ENCODE results near the gene EQTN.

Gene EQTN

DNA sequence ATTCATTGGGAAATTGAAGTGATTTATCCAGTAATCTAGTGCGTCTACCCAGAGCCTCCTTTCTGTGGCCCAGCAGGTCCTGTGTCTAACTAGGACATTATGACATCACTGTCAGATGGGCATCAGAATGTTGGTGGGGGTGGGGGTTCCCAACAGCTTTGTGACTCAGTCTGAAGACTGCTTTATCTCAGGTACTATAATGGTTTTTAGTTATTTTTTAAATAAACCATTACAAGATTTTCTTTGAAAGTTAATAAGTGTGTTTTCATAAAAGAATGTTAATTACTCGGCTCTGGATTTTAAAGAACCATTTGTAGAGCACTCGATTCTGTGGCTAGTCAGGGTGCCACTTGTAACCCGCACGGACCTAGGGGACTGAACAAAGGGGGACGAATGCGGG, at the start of gene EQTN:
Gene EQTN, minus strand, starts transcription at position 101 of the 400 bp plus-strand sequence. Its CDS starts 95 bp downstream, at position 6.
- DNase-seq, result no peak

DNA sequence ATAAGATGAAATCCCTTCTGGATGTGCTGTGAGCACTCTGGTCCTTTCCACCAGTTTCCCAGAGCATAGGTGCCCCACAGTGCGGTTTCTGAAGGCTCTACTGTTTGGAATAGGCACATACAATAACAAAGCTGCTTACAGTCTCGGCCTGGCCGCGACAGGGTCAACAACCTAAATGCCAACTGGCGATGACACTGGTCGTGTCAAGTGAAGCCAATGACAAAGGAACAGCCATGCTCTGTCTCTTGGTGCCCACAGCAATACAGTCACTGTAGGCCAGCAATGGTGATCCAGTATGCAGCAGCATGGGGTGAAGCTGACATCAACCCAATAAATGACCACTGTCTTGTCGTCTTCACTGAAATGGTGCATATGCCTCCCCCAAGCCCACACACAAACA, 47.8 kb upstream of the EQTN start:
- no peak for DNase-seq

DNA sequence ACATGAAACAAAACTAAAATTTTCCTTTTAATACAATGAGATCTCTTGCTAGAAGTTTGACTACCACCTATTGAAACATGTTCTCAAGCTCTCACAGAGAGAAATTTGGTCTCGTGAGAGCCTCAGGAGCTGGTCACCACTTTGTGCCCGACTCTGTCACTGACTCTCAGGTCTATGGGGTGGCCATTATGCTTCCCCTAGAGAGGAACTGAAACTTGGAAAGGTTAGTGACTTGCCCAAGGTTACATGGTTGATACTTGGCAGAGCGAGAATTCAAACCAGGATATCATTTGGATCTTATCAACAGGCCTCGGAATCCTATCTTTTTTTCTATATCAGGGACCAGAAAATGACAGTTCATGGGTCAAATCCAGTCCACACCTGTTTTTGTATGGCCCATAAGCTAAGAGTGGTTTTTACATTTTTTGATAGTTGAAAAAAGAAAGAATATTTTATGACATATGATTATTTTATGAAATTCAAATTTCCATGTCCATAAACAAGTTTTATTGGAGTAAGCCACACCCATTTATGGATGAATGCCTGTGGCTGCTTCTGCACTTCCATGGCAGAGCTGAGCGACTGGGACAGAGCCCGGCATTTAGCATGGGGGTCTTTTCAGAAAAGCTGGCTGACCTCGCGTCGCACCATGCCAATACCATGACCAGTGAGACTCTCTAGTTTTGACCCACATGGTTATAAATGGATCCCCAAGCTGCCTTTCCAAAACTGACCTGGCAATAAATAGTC, 44.8 kb upstream of the EQTN start:
- no peak for DNase-seq

DNA sequence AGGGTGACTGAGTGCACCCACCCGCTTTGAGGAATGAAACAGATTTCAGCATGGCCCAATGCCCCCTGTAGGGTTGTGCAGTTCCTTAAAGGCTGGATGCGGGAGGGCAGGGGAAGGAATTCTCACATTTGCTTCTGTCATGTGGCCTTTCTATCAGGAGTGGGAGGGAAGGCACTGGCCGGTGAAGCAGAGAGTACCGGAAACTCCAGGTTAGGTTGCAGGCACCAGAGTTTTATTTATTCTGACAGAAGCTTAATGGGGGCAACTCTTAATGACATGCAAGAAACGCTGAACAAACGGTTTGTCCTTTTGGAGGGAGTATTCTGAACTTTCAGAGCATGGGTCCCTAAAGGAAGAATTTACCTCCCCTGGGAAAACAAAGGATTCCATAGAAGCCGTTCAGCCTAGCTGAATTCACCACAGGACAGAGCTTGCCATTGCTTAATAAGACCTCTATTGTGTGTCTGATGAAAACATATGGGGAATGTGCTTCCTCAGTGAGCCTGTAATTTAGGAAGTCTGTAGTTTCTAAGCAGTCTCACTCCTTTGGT, 44.1 kb upstream of the EQTN start:
- no peak for DNase-seq

DNA sequence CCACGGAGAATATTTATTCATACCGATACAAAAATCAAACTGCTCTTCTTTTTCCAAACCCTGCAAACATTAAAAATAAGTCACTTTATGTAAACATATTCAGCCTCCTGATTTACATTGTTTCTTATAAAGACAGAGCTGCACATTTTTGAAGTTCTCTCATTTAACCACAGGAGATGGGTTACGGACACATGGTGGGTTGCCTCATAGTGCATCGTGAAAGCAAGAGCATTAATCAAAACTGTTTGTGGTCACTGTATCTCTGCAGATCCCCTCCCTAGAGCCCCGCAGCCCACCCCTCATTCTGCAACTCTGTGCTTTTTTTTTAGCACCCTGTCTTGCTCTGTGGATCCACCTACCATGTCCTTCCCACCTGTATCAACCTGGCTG, 43.3 kb upstream of the EQTN start:
- DNase-seq, result no peak

DNA sequence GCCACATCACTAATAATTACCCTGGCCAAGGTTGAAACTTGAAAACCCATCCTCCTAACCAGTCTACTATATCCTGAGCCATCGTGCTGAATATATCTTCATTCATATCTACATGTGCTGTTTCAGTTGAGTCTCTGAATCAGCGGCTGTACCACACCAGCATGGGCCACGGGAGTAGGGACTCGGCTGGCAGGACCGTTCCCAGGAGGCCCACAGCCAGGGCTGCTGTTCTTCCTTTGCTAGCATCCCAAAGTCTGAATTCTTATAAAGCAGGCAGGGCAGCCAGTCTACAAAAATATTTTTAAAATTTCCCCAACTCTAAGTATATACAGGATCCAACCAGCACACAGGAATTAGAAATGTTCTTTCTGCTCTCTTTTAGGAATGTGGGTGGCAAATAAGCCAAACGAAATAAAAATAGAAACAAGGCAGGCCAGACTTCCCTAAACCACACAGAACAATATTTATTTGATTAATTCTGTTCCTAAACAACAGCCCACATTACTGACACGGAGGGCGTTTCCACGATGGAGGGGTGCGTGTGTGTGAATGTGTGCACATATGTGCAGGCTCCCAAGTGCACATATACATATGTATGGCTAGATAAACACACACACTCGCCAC, 42.8 kb upstream of the EQTN start:
- DNase-seq, result no peak

DNA sequence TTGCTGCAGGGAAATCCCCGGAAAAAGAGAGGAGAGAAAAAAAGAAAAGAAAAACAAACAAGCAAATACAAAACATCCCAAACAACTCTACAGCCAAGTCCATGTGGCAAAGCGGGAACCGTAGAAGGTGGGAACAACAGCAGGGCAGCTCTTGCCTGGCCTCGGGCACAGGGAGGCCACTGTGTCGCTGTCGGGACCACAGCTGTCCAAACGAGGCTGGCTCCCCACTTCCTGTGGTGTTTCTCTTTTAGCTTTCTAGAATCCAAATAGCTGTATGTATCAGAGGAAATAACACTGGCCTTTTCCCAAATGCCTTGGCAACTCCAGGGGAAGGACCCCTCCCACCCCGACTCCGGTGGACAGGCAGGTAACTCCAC, 41.6 kb upstream of the EQTN start:
- no peak for DNase-seq

DNA sequence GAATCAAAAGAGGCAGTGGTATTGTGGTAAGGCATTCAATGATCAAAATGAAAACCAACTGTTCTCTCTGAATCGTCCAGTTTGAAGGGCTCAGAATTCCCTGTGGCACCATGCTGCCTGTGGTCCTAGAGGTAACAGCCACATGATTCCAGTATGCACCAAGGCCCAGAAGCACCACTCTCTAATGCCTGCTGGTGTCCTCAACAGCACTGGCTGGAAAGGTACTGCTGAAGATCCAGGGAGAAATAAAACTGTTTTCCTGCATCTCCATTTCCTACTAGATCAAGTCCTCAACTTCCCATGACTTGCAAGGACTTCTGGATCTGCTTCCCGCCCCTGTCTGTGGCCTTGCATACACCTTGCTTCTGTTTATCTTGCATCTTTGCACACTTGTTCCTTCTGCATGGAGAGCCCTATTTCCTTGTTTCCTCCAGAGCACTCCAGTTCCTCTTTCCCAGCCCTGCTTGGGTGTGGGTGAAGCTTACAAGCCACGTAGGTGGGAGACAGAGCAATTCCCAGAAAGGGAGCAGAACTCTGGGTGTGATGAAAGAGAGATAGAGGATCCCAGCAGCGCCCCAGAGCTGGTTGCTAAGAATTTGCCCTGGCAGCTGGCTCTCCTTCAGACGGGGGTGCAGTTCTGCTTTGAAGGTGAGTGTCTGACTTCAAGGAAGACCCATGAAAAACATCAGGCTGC, 41.0 kb upstream of the EQTN start:
- DNase-seq, result no peak

DNA sequence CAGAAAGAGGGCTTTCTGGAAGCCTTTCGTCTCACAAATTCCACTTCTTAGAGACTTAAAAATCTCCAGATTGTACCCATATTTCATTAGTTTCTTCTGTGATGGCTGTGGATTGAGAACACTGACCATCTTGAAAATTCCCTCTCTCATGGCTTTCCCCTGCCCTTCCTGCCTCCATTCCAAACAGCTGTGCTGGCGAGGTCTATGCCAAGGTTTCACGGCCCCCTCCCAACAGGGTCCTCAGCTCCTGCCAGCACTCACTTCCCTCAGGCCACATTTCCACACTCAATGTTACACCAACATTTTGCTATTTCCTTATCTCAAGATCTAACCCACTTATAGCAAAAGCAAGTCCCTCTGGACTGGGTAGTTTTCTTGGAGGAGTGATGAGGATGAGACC, 40.3 kb upstream of the EQTN start:
- DNase-seq, result no peak

DNA sequence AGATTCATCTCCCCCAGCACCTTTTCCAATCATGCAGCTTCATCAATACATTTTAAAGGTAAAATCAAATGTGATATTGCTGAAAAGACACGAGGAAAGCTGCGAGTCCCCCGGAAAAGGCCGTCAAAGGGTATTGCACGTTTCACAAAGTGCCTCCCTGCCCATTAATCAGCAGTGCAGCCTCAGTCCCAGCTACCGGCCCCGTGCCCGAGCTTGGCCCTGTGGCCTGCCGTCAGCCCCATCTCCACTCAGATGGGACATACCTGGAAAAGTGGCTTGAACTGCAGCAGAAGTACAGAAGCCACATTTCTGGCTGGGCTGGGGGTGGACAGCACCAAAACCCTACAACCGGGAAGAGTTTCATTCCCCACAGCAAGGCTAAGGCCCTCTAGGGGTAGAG, 39.9 kb upstream of the EQTN start:
- no peak for DNase-seq

DNA sequence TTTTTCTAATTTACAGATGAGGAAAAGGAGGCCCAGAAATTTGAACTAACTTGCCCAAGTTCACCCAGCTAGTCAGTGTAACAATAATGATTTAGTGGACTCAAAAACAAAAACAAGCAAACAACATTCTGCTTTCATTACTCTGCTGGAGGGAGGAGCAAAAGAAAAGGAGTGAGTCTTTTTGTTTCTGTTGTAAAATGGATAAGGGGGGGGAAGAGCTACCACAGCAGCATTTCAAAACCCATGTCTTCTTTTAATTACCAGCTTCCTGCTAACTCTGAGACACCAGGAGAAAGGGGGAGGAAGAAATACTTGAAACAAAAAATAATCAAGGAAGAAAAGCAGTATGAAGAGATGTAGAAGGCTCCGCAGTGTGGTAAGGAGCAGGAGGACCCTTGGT, 39.2 kb upstream of the EQTN start:
- DNase-seq, result no peak

DNA sequence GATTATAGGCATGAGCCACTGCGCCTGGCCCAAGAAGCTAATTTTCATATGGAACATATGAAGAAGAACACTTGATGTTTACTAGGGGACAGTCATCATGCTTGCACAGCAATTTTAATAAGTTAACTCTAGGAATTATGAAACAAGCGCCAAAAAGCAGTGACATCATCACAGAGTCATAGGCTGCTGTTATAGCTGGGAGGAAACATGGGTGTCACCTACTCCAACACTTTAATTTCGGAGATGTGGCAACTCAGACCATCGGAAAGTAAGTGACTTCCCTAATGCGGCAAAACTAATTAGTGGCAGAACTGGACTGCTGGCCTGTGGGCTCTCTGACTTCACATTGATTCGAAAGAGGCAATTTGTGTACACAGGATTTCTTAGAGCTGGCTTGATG, 38.1 kb upstream of the EQTN start:
- no peak for DNase-seq

DNA sequence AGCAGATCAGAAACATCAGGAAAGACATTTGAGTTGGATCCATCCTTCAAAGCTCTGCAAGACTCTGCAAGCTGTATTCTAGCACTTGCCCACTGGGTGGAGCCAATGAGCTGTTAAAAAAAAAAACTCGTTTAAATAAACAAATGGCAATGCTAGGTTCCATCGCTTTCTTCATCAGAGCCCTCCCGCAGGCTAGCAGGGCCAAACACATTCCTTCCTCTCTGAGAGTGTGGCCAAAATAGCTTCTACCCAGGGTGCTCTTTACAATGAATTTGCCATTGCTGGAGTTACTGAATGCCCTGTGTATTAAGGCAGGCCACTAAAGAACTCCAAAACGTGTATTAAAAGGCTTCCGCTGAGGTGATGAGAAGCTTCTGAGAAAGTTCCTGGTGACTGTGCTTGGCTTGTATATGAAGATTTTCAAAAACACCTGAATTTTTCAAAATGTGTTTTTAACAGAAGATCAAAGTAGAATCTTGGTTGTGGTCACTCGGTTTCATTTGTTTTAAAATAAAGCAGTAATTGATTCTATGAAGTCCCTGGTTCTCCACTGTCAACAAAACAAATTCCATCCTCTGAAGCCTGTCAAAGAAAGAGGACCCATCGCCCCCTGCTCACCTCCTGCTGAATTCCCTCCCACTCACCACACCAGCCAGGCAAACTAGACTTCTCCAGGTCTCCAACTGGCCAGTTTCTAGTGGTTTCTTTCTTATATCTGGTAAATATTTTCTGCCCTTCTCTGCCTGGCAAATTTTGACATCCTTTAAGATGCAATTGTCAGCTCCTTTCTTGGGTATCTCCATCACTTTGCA, 36.5 kb upstream of the EQTN start:
- DNase-seq, result peak; percentile 74

DNA sequence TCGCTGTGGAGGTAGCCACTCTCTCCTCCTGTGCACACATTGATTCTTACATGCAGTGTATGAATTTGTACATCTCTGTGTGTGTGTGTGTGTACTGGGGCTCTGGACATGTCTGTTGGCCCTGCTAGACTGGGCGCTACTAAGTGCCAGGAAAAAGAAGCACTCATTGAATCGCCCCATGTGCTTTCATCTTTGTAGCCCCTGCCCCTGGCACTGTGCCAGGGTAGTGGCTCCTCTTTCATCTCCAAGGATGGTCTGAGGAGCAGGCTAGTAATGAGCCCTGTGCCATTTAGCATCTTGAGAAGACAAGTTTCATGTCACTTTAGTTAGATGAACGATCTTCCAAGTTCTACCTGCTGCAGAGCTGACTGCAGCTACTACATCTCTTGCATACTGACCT, 34.4 kb upstream of the EQTN start:
- DNase-seq, result no peak

DNA sequence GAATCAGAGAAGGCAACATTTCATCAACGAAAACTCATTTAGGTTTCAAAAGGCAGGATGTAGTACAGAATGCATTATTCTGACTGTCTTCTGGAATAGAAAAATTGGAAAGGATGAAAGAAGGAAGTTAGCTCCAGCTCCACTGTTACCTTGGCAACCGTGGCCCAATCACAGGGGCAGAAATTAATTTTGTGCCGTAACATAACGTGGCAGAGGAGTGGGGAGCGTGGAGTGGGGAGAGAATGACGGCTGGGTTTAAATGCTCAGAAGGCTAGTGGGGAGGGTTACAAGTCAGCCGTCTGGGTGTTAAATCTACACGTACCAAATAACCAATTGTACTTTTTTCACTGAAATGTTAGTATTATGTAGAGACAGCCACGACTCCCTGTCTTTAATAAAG, 32.3 kb upstream of the EQTN start:
- no peak for DNase-seq

DNA sequence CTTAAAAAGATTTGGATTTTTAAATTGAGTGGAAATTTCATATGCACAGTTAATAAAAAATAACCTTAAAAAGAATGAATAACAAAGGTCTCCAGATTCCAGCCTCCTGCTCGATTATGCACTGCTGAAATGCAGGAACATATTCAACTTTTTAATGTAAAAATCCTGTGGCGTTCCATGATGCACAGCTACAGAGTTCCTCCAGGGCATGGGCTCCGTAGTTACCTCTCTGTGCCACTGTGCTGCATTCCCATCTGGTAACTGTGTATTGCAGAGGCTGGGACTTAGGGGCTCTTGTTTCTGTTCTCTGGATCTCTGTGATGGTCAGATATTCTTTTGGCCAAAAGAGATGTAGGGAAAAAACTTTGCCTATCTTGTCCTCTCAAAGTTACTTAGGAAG, 31.5 kb upstream of the EQTN start:
- DNase-seq, result no peak

DNA sequence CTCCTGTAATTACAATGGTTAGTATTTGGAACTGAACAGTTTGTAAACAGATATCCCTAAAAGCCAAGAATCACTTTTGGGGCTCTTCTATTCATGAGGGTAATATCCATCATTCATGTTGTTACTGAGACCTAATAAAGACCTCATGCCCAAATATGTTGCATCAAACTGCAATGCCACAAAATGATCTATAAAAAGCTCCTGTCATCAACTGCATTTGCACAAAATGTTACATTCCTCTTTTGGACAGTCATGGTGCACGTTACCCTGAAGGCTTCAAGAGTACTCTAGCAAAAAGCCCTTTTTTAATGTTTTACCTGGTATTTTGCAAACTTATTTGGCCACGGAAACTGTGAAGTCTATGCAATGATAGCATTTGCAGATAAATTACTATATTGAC, 14.2 kb upstream of the EQTN start:
- no peak for DNase-seq

DNA sequence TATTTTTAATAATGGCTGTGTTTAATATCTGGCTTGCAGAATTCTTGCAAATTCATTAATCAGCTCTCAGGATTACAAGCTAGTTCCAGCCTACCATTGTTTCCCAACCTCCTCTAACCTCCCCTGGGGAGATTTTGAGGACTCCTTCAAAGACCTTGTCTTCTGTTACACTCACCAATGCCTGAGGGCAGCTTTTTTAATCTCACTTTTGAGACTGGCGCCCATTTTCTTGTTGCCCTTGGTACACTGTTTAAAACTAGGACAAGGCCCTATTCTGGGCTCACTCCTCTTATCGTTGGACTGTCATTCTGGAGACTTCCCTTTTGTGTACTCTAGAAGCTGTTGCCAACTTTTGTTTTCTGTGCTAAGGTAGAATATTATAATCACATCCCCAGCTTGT, 13.6 kb upstream of the EQTN start:
- DNase-seq, result no peak

DNA sequence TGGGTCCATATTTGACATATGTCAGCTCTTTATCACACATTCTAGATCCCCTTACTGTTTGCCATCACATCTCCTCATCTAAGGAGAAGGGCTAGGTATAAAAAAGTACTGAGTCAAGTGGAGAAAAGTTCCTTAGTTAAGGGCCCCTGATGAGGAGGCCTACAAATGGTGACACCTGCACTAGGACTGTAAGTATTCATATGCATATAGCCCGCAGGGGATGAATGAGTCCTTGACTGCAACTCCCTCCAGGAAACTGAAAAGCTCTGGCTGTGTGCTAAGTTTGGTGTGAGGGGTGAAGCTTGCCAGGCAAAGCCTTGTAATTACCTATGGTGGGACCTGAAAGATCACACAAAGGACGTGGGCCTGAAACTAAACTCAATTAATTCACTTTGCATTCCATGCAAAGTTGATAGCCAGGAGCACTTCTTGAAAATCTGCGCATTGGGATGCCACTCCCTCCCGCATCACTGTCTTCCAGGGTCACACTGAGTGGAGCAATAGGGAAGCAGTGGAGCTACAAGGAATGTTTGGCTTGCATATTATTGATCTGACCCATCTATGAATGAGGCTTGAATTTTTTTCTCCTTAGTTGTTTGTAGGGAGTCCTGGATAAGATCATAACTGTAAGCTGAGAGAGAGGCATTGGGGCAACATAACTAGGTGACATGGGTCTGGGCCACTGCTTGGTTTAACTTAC, 11.9 kb upstream of the EQTN start:
- no peak for DNase-seq

DNA sequence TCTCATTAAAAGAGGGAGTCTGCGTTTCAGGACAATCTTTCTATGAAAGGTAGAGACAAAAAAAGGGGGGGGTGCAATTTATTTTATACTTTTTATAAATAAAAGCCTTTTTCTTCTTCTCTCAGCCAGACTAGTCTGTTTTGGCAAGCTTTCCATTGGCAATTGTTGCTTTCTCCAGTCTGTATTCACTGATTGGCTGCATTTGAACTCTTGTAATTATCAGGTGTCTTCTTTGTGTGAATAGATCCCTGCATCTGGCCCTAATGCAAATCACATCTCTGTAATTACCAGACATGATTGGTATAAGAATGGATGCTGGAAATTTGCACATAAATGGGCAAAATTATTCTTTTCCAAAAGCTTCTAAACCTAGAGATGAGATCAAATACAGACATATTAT, 7.6 kb upstream of the EQTN start:
- DNase-seq, result no peak

DNA sequence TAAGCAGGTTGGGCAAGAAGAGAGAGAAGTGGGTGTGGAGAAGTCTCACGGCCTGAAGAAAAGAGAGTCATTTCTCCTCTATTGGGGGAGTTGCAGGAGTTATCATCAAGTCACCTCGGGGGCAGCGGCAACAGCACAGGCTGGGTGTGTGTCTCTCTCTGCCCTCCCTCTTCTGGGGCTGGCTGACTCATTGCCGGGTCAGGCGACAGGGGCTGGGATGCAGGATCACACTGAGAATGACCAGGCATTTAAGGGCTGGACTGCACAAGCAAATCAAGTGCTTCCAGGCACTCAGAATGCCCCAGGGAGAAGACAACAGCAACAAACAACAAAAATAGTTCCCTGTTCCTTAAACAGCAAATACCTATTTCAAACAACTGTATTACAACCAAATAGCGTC, 6.3 kb upstream of the EQTN start:
- no peak for DNase-seq

DNA sequence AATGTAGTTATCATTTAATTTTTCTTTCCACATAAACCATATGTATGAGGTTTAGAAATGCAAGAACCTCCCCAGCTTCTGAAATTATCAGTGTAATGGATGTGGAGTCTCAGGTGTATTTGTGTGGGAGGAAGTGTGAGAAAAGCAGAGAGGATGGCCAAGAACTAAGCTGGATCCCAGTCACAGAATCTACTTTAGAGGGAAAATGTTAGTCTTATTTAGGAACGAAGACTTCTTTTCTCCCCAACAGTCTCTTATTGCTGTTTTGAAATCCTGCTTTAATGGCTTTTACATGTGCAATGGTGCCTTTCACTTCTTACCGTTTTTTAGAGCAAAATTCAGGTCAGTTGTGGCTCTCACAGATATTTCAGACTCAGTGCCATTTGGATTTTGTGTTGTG, 3.0 kb downstream of the EQTN start:
- DNase-seq, result no peak

Data from DMS53 (cell line).